ENCODE data around the gene MKNK2. TPM values are rescaled to one million over a fixed set of nuclear protein-coding genes. Genes with fewer than 3 reads are reported as not detected.
"Not testable (repeated sequence)": the region's sequence is repeated elsewhere in the genome, so short reads cannot be mapped to it uniquely, and the experiment has no call there.

MKNK2 gene
- total RNA-seq, 3 donors from 2014 or later (not counting 1 experiment from before 2014, with no cell fraction given): 259 to 389 (median 322) TPM

- H3K4me1 ChIP-seq (ENCODE audit: control insufficient read depth, insufficient read depth, low read length): peaks cover 53% of the 10 kb centered on the region
- DNase-seq (peak; percentile 99), ATAC-seq (peak; percentile 80 to 92 (median 83))
- intact Hi-C loops (cut with micrococcal nuclease): loop anchor here (1.0 to 5.0 kb wide), 5 partner anchors 9 to 78 kb away; partner anchors contain the start of gene AP3D1
- TF ChIP-seq CTCF (IDR thresholded peaks at IDR 0.05): peak; percentile 25
- H3K9me3 Mint-ChIP-seq: no peaks in the 10 kb centered on the region
- H3K4me3 ChIP-seq (ENCODE audit: low read length): peak within 1 kb of the TSS; percentile 69
- no peaks in the 10 kb centered on the region for H3K27me3 ChIP-seq (ENCODE audit: control insufficient read depth, insufficient read depth, low read length)
- H3K27ac Mint-ChIP-seq: peak within 1 kb of the TSS; percentile 88 to 90
- under 1% methylated on average over 70 of the region's 70 CpGs for WGBS (ENCODE audit: insufficient coverage)
- H3K9me3 ChIP-seq (ENCODE audit: control insufficient read depth, insufficient read depth, low read length): no peaks in the 10 kb centered on the region
- no peaks in the 10 kb centered on the region for H3K36me3 Mint-ChIP-seq
- peaks cover 28% of the 10 kb centered on the region for H3K36me3 ChIP-seq (ENCODE audit: control insufficient read depth, insufficient read depth, low read length)
- peak within 1 kb of the TSS; percentile 98 for H3K4me3 Mint-ChIP-seq
- peak within 1 kb of the TSS; percentile 87 for H3K27ac ChIP-seq (ENCODE audit: low read length)
- peaks cover 19 to 35% of the 10 kb centered on the region in 2 donors for H3K4me1 Mint-ChIP-seq
- no peaks in the 10 kb centered on the region for H3K27me3 Mint-ChIP-seq (ENCODE audit: low read depth in 2 of 2)
Observed at GRCh38 chr19:2096480-2097202, 45.6 kb upstream of the MKNK2 start, which contains the start of gene IZUMO4. TSS of gene IZUMO4 (plus strand) at chr19:2096915. CDS start at chr19:2096946, 31 bp downstream.

- H3K36me3 Mint-ChIP-seq: no peaks in the 10 kb centered on the region
- Histone ChIP-seq H3K27ac (ENCODE audit: low read length) (peak within 1 kb of the TSS; percentile 87), H3K4me1 (ENCODE audit: control insufficient read depth, insufficient read depth, low read length) (peaks cover 59% of the 10 kb centered on the region), H3K27me3 (ENCODE audit: control insufficient read depth, insufficient read depth, low read length) (no peaks in the 10 kb centered on the region), H3K36me3 (ENCODE audit: control insufficient read depth, insufficient read depth, low read length) (peaks cover 22% of the 10 kb centered on the region), H3K4me3 (ENCODE audit: low read length) (peak within 1 kb of the TSS; percentile 69), H3K9me3 (ENCODE audit: control insufficient read depth, insufficient read depth, low read length) (no peaks in the 10 kb centered on the region)
- H3K4me1 Mint-ChIP-seq: peaks cover 21 to 36% of the 10 kb centered on the region in 2 donors
- H3K9me3 Mint-ChIP-seq: no peaks in the 10 kb centered on the region
- TF ChIP-seq CTCF (IDR thresholded peaks at IDR 0.05): peak; percentile 31
- under 1% methylated on average over 56 of the region's 56 CpGs for WGBS (ENCODE audit: insufficient coverage)
- H3K27ac Mint-ChIP-seq: peak within 1 kb of the TSS; percentile 88 to 90
- H3K27me3 Mint-ChIP-seq (ENCODE audit: low read depth in 2 of 2): no peaks in the 10 kb centered on the region
- peak; percentile 53 to 71 (median 63) for ATAC-seq
- H3K4me3 Mint-ChIP-seq: peak within 1 kb of the TSS; percentile 98
- peak in 1 of 2 donors; percentile 93 for DNase-seq
- intact Hi-C loops (cut with micrococcal nuclease): loop anchor here (1.0 to 5.0 kb wide), 5 partner anchors 9 to 77 kb away; partner anchors contain the start of gene AP3D1
Observed at GRCh38 chr19:2096034-2096479, 45.0 kb upstream of the MKNK2 start, which contains the start of gene MOB3A. TSS of gene MOB3A (minus strand) at chr19:2096326. CDS start at chr19:2078560, 17,766 bp downstream.

- H3K9me3 ChIP-seq (ENCODE audit: control insufficient read depth, insufficient read depth, low read length); H3K27ac Mint-ChIP-seq; H3K4me3 Mint-ChIP-seq; H3K27ac ChIP-seq (ENCODE audit: low read length); H3K27me3 Mint-ChIP-seq (ENCODE audit: low read depth in 2 of 2); H3K36me3 Mint-ChIP-seq; H3K36me3 ChIP-seq (ENCODE audit: control insufficient read depth, insufficient read depth, low read length); H3K27me3 ChIP-seq (ENCODE audit: control insufficient read depth, insufficient read depth, low read length); intact Hi-C loops (cut with micrococcal nuclease); DNase-seq; H3K4me3 ChIP-seq (ENCODE audit: low read length); ATAC-seq; H3K9me3 Mint-ChIP-seq: not testable (repeated sequence)
- peaks cover 90% of the 10 kb centered on the region for H3K4me1 ChIP-seq (ENCODE audit: control insufficient read depth, insufficient read depth, low read length)
- 91% methylated on average over 11 of the region's 13 CpGs for WGBS (ENCODE audit: insufficient coverage)
- H3K4me1 Mint-ChIP-seq: peaks cover 55 to 70% of the 10 kb centered on the region in 2 donors
Observed at GRCh38 chr19:2091926-2092525, 41.0 kb upstream of the MKNK2 start.

- intact Hi-C loops (cut with micrococcal nuclease): loop anchor here (1.0 to 5.0 kb wide), 5 partner anchors 8 to 207 kb away; partner anchors contain the start of genes PLEKHJ1 and SF3A2
- DNase-seq (no peak), ATAC-seq (no peak)
- Histone ChIP-seq H3K27ac (ENCODE audit: low read length) (peak overlapping the region; percentile 84), H3K4me1 (ENCODE audit: control insufficient read depth, insufficient read depth, low read length) (peaks cover 95% of the 10 kb centered on the region), H3K9me3 (ENCODE audit: control insufficient read depth, insufficient read depth, low read length) (no peaks in the 10 kb centered on the region), H3K4me3 (ENCODE audit: low read length) (no peak overlapping the region), H3K27me3 (ENCODE audit: control insufficient read depth, insufficient read depth, low read length) (no peaks in the 10 kb centered on the region), H3K36me3 (ENCODE audit: control insufficient read depth, insufficient read depth, low read length) (peaks cover 7% of the 10 kb centered on the region)
- H3K4me1 Mint-ChIP-seq: peaks cover 60 to 67% of the 10 kb centered on the region in 2 donors
- no peak for TF ChIP-seq CTCF (IDR thresholded peaks at IDR 0.05)
- peak overlapping the region; percentile 95 to 99 for H3K27ac Mint-ChIP-seq
- no peaks in the 10 kb centered on the region for H3K36me3 Mint-ChIP-seq
- WGBS (ENCODE audit: insufficient coverage): 30% methylated on average over 2 of the region's 2 CpGs
- H3K27me3 Mint-ChIP-seq (ENCODE audit: low read depth in 2 of 2): no peaks in the 10 kb centered on the region
- peak overlapping the region; percentile 84 for H3K4me3 Mint-ChIP-seq
- H3K9me3 Mint-ChIP-seq: no peaks in the 10 kb centered on the region
Observed at GRCh38 chr19:2089727-2090053, 38.6 kb upstream of the MKNK2 start.
